BLaER1 treated with 17β-estradiol and CSF1 and Interleukin-3, amounts not matched to agents 10 nM and 100 nM (cell line): ENCODE results near the gene LRP2BP.
A peak's percentile ranks its signal among the peaks of the same experiment; 100 is the strongest.
"Not testable (repeated sequence)": the region's sequence is repeated elsewhere in the genome, so short reads cannot be mapped to it uniquely, and the experiment has no call there.

Source experiments
- H3K27ac ChIP-seq, 11 experiments: shearing (Covaris generic); formaldehyde crosslinking; 2 replicates each; pipeline ENCODE4 v1.8.1; 2022
- H3K27me3 ChIP-seq, 11 experiments: shearing (Covaris generic); formaldehyde crosslinking; 2 replicates each; pipeline ENCODE4 v1.8.1; 2022
- H3K36me3 ChIP-seq, 11 experiments: shearing (Covaris generic); formaldehyde crosslinking; 2 replicates each; pipeline ENCODE4 v1.8.1; 2022
- H3K4me1 ChIP-seq, 10 experiments: shearing (Covaris generic); formaldehyde crosslinking; 2 replicates each; pipeline ENCODE4 v1.8.1; 2022
- H3K4me2 ChIP-seq, 11 experiments: shearing (Covaris generic); formaldehyde crosslinking; 2 replicates each; pipeline ENCODE4 v1.8.1; 2022
- H3K4me3 ChIP-seq, 10 experiments: shearing (Covaris generic); formaldehyde crosslinking; 2 replicates each; pipeline ENCODE4 v1.8.1; 2022
- H3K9ac ChIP-seq, 11 experiments: shearing (Covaris generic); formaldehyde crosslinking; 2 replicates each; pipeline ENCODE4 v1.8.1; 2022
- H3K9me3 ChIP-seq, 11 experiments: shearing (Covaris generic); formaldehyde crosslinking; replicated peaks in 1 of 11; 2 replicates each; pipeline ENCODE4 v1.8.1; 2022
- H4K20me1 ChIP-seq, 11 experiments: shearing (Covaris generic); formaldehyde crosslinking; 2 replicates each; pipeline ENCODE4 v1.8.1; 2022
- Cebpa-rat ChIP-seq, 11 experiments: shearing (Covaris generic); IDR thresholded peaks; 2 replicates each; pipeline ENCODE4 v1.8.1; 2022

The LRP2BP gene

DNA sequence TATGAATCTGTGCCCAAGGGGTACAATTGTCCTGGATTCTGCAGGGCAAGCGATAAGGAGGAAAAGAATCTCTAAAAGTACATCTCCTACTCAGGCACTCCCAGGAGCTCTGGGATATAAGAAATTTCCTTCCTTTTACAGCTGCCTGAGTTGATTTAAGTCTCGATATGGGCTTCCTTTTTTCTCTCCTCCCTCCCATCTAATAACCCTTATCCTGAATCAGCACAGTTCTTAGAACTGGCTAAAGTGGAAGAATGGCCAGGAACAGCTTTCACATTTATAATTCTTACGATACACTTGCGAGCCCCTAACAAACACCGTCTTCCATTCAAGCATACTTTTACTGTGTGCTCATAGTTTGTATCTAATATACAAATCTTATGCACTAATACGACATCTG is 21.2 kb downstream of the LRP2BP start:
- Histone ChIP-seq H3K27me3 (no peaks in the 10 kb centered on the region), H3K36me3 (peaks cover 18 to 89% (median 71%) of the 10 kb centered on the region in 11 experiments; a peak in 21 of 22 replicates), H3K4me3 (no peak overlapping the region), H3K9ac (no peak overlapping the region), H3K27ac (no peak overlapping the region), H3K9me3 (peaks cover under 1 to 14% (median 3%) of the 10 kb centered on the region in 11 experiments; a peak in 17 of 22 replicates), H3K4me1 (peaks cover 0 to 8% (median 0%) of the 10 kb centered on the region in 10 experiments; a peak in 3 of 20 replicates), H3K4me2 (peak overlapping the region in 1 of 11 experiments; percentile 20; a peak in 1 of 22 replicates), H4K20me1 (no peaks in the 10 kb centered on the region)
- TF ChIP-seq Cebpa-rat (IDR thresholded peaks at IDR 0.05): no peak

DNA sequence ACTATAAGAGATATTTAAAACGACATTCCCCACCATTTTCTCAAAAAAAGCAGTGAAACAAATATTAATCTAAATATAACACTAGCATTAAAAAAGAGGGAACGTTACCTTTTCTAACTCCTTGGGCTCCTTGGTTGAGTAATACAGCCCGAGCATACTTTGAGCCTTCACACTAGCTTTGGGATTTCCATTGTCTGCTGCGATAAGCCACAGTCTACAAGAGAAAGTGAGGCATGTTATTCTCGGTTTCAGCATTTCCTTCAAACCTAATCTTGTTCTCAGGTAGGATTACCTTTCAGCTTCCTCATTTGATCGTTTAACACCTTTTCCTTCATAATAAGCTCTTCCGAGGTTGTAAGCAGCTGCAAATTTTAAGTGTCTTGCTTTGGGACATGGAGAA is 21.7 kb downstream of the LRP2BP start:
- no peak overlapping the region for H3K4me3 ChIP-seq
- no peaks in the 10 kb centered on the region for H3K27me3 ChIP-seq
- peak overlapping the region in 1 of 11 experiments; percentile 20; a peak in 1 of 22 replicates for H3K4me2 ChIP-seq
- peaks cover 18 to 92% (median 72%) of the 10 kb centered on the region in 11 experiments; a peak in 21 of 22 replicates for H3K36me3 ChIP-seq
- no peak overlapping the region for H3K27ac ChIP-seq
- no peak overlapping the region for H3K9ac ChIP-seq
- TF ChIP-seq Cebpa-rat (IDR thresholded peaks at IDR 0.05): no peak
- peaks cover 0 to 8% (median 0%) of the 10 kb centered on the region in 10 experiments; a peak in 3 of 20 replicates for H3K4me1 ChIP-seq
- H3K9me3 ChIP-seq: peaks cover 0 to 9% (median 0%) of the 10 kb centered on the region in 11 experiments; a peak in 4 of 22 replicates
- H4K20me1 ChIP-seq: no peaks in the 10 kb centered on the region

DNA sequence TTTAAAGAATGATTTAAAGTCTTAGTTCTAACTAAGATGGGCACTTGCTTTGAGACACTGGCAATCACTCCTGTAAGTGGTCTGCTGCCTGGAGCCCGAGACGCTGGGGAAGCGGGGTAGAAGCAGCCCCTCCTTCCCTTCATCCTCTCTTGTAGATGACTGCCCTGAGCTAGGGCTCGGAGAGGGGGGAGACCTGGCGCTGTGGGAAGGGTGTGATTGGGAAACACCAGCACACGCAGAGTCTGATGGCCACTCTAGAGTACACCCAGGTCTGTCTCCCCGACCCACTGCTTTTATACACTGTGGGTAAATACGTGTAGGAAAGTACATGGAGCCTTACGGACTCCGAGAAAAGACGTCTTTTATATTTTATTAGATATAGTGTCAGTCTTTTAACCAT is 24.0 kb downstream of the LRP2BP start:
- no peak overlapping the region for H3K27ac ChIP-seq
- H3K4me1 ChIP-seq: peaks cover 0 to 8% (median 0%) of the 10 kb centered on the region in 10 experiments; a peak in 3 of 20 replicates
- no peak overlapping the region for H3K4me3 ChIP-seq
- no peak overlapping the region for H3K4me2 ChIP-seq
- no peaks in the 10 kb centered on the region for H3K27me3 ChIP-seq
- no peak for TF ChIP-seq Cebpa-rat (IDR thresholded peaks at IDR 0.05)
- peaks cover 18 to 93% (median 66%) of the 10 kb centered on the region in 11 experiments; a peak in 21 of 22 replicates for H3K36me3 ChIP-seq
- no peak overlapping the region for H3K9ac ChIP-seq
- H4K20me1 ChIP-seq: no peaks in the 10 kb centered on the region
- H3K9me3 ChIP-seq: no peaks in the 10 kb centered on the region

DNA sequence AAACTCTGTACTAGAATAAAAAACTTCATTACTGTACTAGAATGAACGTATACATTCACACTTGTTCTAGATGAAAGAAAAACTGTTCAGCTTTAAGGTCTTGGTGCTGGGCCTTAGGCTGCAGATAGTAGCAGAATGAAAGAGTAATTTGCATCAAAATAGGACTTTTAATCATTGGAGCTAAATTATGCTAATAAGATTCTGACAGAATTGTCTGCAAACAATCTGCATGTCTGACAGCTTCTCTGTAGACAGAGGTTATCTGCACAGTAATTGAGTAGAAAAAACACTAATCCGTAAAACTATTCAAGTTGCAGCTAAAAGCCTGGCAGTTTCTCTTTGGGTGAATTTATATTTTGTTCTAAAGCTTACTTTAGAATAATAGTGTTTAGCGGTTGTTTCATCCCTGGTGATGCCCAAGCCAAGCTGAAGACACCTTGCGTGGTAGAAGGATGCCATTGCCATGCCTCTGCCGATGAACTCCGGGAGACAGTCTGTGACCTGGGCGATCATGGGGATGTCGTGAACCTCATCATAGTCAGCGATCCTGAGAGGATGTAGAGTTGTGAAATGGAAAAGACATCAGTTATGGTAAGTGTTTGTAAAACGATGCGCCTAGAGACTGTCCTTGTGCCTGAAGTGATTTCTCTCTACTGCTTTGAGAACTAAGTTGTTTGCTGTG is 25.3 kb downstream of the LRP2BP start:
- Histone ChIP-seq H3K27ac (no peak overlapping the region), H3K4me2 (no peak overlapping the region), H3K27me3 (no peaks in the 10 kb centered on the region), H3K4me3 (no peak overlapping the region), H3K36me3 (peaks cover 18 to 86% (median 62%) of the 10 kb centered on the region in 11 experiments; a peak in 21 of 22 replicates), H3K9me3 (no peaks in the 10 kb centered on the region), H3K9ac (no peak overlapping the region), H4K20me1 (no peaks in the 10 kb centered on the region), H3K4me1 (peaks cover 0 to 8% (median 0%) of the 10 kb centered on the region in 10 experiments; a peak in 3 of 20 replicates)
- no peak for TF ChIP-seq Cebpa-rat (IDR thresholded peaks at IDR 0.05)

DNA sequence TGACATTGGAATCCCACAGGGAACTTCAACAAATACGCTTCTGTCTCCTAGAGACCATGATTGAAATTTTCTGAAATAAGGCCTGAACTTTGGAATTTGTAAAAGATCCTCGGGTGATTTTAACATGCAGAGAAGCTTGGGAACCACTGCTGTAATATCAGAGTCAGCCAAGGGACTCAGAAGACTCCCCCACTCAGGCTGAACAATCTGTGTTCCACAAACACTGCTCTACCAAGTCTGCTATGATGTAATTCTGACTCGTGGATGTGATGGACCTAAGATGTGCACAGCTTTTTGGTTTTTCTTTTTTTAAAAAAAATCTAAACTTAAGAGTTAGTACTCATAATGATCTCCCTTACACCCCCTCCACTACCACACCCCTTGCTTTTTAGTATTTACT is 26.0 kb downstream of the LRP2BP start:
- H3K4me3 ChIP-seq: no peak overlapping the region
- H3K4me1 ChIP-seq: peaks cover 0 to 8% (median 0%) of the 10 kb centered on the region in 10 experiments; a peak in 3 of 20 replicates
- peaks cover 18 to 91% (median 67%) of the 10 kb centered on the region in 11 experiments; a peak in 21 of 22 replicates for H3K36me3 ChIP-seq
- H3K4me2 ChIP-seq: no peak overlapping the region
- no peak overlapping the region for H3K27ac ChIP-seq
- TF ChIP-seq Cebpa-rat (IDR thresholded peaks at IDR 0.05): no peak
- H3K9me3 ChIP-seq: no peaks in the 10 kb centered on the region
- H4K20me1 ChIP-seq: no peaks in the 10 kb centered on the region
- H3K9ac ChIP-seq: no peak overlapping the region
- no peaks in the 10 kb centered on the region for H3K27me3 ChIP-seq

DNA sequence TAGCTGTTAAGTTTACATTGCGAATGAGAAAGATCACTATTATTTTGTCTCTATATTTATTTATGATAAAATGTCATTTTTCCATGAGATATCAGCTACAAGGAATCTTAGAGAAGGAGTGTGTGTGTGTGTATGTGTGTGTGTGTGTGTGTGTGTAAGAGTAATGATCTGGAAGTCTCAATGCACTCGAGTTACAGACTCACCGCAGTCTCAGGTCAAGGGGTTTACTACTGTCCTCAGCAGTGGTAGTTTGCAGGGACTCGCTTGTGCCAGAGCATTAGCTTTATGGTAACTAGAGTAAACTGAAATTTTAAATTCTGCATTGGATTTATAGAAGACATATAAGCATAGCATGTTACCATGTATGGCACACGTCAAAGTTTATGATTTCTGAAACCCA is 30.8 kb downstream of the LRP2BP start:
- Histone ChIP-seq H4K20me1 (no peaks in the 10 kb centered on the region), H3K27ac (no peak overlapping the region), H3K4me1 (no peaks in the 10 kb centered on the region), H3K27me3 (no peaks in the 10 kb centered on the region), H3K4me2 (no peak overlapping the region), H3K9ac (no peak overlapping the region), H3K9me3 (no peaks in the 10 kb centered on the region), H3K4me3 (no peak overlapping the region), H3K36me3 (peaks cover 20 to 88% (median 64%) of the 10 kb centered on the region in 11 experiments; a peak in 21 of 22 replicates)
- TF ChIP-seq Cebpa-rat (IDR thresholded peaks at IDR 0.05): no peak

DNA sequence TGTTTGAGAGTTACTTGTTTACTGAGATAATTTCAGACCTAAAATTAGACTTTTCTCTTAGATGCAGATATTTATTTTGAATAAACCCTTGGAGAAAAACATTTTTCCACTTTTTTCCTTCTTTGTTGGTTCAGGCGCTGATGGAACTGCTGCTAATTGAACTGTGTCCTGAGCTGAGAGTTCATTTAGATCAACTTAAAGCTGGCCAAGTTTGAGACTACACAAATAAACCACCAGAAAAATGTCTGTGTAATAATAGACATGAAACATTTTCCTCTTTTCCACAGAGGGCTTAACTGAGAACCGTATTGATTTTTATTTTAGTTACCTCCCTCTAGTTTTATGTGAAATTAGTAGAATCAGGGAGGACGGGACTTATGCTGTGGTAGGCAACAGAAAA is 32.5 kb downstream of the LRP2BP start:
- Histone ChIP-seq H4K20me1 (no peaks in the 10 kb centered on the region; a peak in 1 of 22 replicates), H3K9ac (no peak overlapping the region), H3K4me1 (no peaks in the 10 kb centered on the region), H3K27me3 (no peaks in the 10 kb centered on the region), H3K27ac (no peak overlapping the region), H3K36me3 (peaks cover 33 to 87% (median 61%) of the 10 kb centered on the region in 11 experiments), H3K4me2 (no peak overlapping the region), H3K9me3 (no peaks in the 10 kb centered on the region), H3K4me3 (no peak overlapping the region)
- TF ChIP-seq Cebpa-rat (IDR thresholded peaks at IDR 0.05): no peak

DNA sequence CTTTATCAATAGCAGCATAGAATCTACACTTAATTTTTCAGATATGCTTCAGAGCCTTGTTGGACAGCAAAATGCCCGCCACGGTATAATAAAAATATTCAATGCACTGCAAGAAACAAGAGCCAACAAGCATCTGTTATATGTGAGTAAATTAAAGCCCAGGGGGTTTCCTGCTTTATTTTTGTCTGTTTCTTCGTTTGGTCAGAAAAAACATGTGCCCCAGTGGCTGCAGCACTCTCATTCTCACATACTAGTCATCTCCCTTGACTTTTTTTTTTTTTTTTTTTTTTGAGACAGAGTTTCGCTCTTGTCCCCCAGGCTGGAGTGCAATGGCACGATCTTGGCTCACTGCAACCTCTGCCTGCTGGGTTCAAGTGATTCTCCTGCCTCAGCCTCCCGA is 33.2 kb downstream of the LRP2BP start:
- H3K36me3 ChIP-seq: peaks cover 40 to 87% (median 62%) of the 10 kb centered on the region in 11 experiments
- H3K4me1 ChIP-seq, H4K20me1 ChIP-seq, H3K27me3 ChIP-seq, H3K27ac ChIP-seq, H3K9ac ChIP-seq, H3K4me3 ChIP-seq, H3K4me2 ChIP-seq, H3K9me3 ChIP-seq: not testable (repeated sequence)

DNA sequence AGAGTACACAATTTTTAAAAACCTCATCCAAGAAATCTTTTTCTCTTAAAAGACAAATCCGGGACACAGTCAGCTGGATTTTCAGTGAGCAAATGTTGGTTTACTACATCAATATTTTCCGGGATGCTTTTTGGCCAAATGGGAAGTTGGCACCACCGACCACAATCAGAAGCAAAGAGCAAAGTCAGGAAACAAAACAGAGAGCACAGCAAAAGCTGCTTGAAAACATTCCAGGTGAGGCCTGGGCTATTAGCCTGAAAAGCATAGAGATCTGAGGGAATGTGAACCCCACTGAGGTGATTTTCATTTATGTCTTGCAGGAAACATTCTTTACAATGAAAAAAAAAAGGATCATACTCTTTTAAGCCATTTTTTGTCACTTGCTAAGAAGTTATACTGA is 33.9 kb downstream of the LRP2BP start:
- Histone ChIP-seq H3K9me3 (no peaks in the 10 kb centered on the region), H3K27ac (no peak overlapping the region), H4K20me1 (no peaks in the 10 kb centered on the region; a peak in 1 of 22 replicates), H3K4me1 (no peaks in the 10 kb centered on the region), H3K27me3 (no peaks in the 10 kb centered on the region), H3K36me3 (peaks cover 47 to 89% (median 66%) of the 10 kb centered on the region in 11 experiments), H3K9ac (no peak overlapping the region), H3K4me2 (no peak overlapping the region), H3K4me3 (no peak overlapping the region)
- TF ChIP-seq Cebpa-rat (IDR thresholded peaks at IDR 0.05): no peak
